ENCODE data around the gene ZMYND12. TPM values are rescaled to one million over a fixed set of nuclear protein-coding genes. Genes with fewer than 3 reads are reported as not detected.

Gene ZMYND12
- total RNA-seq, 4 donors from 2014 or later: 0.19 to 0.79 TPM; not detected in 2

- no peaks in the 10 kb centered on the region for H3K9me3 ChIP-seq
- H3K27me3 ChIP-seq: peaks cover 0 to 5% (median 0%) of the 10 kb centered on the region in 4 donors
- DNase-seq: no peak
- H3K4me3 ChIP-seq: no peak overlapping the region
- H3K4me1 ChIP-seq: peaks cover 0 to 21% (median 4%) of the 10 kb centered on the region in 3 donors
- TF ChIP-seq CTCF (IDR thresholded peaks at IDR 0.05) (no peak), POLR2A (IDR thresholded peaks at IDR 0.05) (no peak)
- intact Hi-C loops (cut with DNase I): no loop called here
- WGBS, 2 donors: 81 to 97% methylated on average over 3 of the region's 3 CpGs
- no peak overlapping the region for H3K27ac ChIP-seq
- no peaks in the 10 kb centered on the region for H3K36me3 ChIP-seq
Observed at GRCh38 chr1:42423681-42424080, 32.1 kb downstream of the ZMYND12 start.

- TF ChIP-seq CTCF (IDR thresholded peaks at IDR 0.05) (no peak), POLR2A (IDR thresholded peaks at IDR 0.05) (no peak)
- Histone ChIP-seq H3K4me3 (no peak overlapping the region), H3K27ac (no peak overlapping the region), H3K4me1 (peaks cover 0 to 21% (median 4%) of the 10 kb centered on the region in 3 donors), H3K36me3 (no peaks in the 10 kb centered on the region), H3K27me3 (peaks cover 0 to 5% (median 0%) of the 10 kb centered on the region in 4 donors), H3K9me3 (no peaks in the 10 kb centered on the region)
- DNase-seq: no peak
- 72 to 76% methylated on average over 9 of the region's 9 CpGs for WGBS, 2 donors
- intact Hi-C loops (cut with DNase I): no loop called here
Observed at GRCh38 chr1:42422737-42423136, 33.1 kb downstream of the ZMYND12 start.

- H3K27ac ChIP-seq: no peak overlapping the region
- no peak for TF ChIP-seq CTCF (IDR thresholded peaks at IDR 0.05)
- no peak for TF ChIP-seq POLR2A (IDR thresholded peaks at IDR 0.05)
- peaks cover 0 to 21% (median 4%) of the 10 kb centered on the region in 3 donors for H3K4me1 ChIP-seq
- no peak for DNase-seq
- no peak overlapping the region for H3K4me3 ChIP-seq
- intact Hi-C loops (cut with DNase I): no loop called here
- H3K36me3 ChIP-seq: no peaks in the 10 kb centered on the region
- peaks cover 0 to 5% (median 0%) of the 10 kb centered on the region in 4 donors for H3K27me3 ChIP-seq
- no peaks in the 10 kb centered on the region for H3K9me3 ChIP-seq
- WGBS, 2 donors: 4 to 23% methylated on average over 8 to 10 of the region's 10 CpGs
Observed at GRCh38 chr1:42420911-42421585, 34.8 kb downstream of the ZMYND12 start.

- no peak for DNase-seq
- Histone ChIP-seq H3K27me3 (peaks cover 0 to 5% (median 0%) of the 10 kb centered on the region in 4 donors), H3K4me1 (peaks cover 0 to 21% (median 4%) of the 10 kb centered on the region in 3 donors), H3K9me3 (no peaks in the 10 kb centered on the region), H3K4me3 (no peak overlapping the region), H3K27ac (no peak overlapping the region), H3K36me3 (no peaks in the 10 kb centered on the region)
- intact Hi-C loops (cut with DNase I): no loop called here
- 78 to 80% methylated on average over 7 of the region's 7 CpGs for WGBS, 2 donors
- TF ChIP-seq CTCF (IDR thresholded peaks at IDR 0.05): no peak
- no peak for TF ChIP-seq POLR2A (IDR thresholded peaks at IDR 0.05)
Observed at GRCh38 chr1:42420121-42420520, 35.7 kb downstream of the ZMYND12 start.

GRCh38 chr1:42419126-42419821, 36.5 kb downstream of the ZMYND12 start:
- H3K4me3 ChIP-seq: no peak overlapping the region
- H3K4me1 ChIP-seq: peaks cover 0 to 21% (median 4%) of the 10 kb centered on the region in 3 donors
- peaks cover 0 to 5% (median 0%) of the 10 kb centered on the region in 4 donors for H3K27me3 ChIP-seq
- no peak for TF ChIP-seq POLR2A (IDR thresholded peaks at IDR 0.05)
- TF ChIP-seq CTCF (IDR thresholded peaks at IDR 0.05): no peak
- DNase-seq: no peak
- intact Hi-C loops (cut with DNase I): no loop called here
- 64 to 100% methylated on average over 1 to 3 of the region's 5 CpGs for WGBS, 2 donors
- H3K27ac ChIP-seq: no peak overlapping the region
- no peaks in the 10 kb centered on the region for H3K36me3 ChIP-seq
- no peaks in the 10 kb centered on the region for H3K9me3 ChIP-seq

All from esophagus squamous epithelium (tissue), 5 donors.